LNCaP clone FGC (cell line): ENCODE results near the gene SYNPR.

ENCODE experiments used
- DNase-seq: peaks from one replicate; pipeline ENCODE4 v3.0.0-alpha.2; 2011; ENCODE audit warnings: low read depth
- H3K4me3 ChIP-seq: 2 replicates; pipeline ENCODE4 v1.5.1; 2011; ENCODE audit warnings: mild to moderate bottlenecking, low read depth, low read length, control low read depth
- CTCF ChIP-seq: IDR thresholded peaks from 2 replicates; pipeline ENCODE4 v1.5.1; 2012; ENCODE audit warnings: mild to moderate bottlenecking; ENCODE audit not compliant: control insufficient read depth, insufficient read depth; ENCODE audit errors: extremely low read depth

SYNPR gene

GRCh38 chr3:63652066-63652725, 374.1 kb downstream of the SYNPR start, which contains the start of gene SNTN:
TSS of gene SNTN (plus strand) at chr3:63652675. CDS start at chr3:63652688, 13 bp downstream.
- no peak for TF ChIP-seq CTCF

GRCh38 chr3:63654211-63654610, 376.1 kb downstream of the SYNPR start:
- DNase-seq, result no peak

More at GRCh38 chr3:63652066-63652725, 374.1 kb downstream of the SYNPR start, which contains the start of gene SNTN:
- DNase-seq, result no peak
- no peak within 1 kb of the TSS for H3K4me3 ChIP-seq

GRCh38 chr3:63654931-63655330, 376.8 kb downstream of the SYNPR start:
- DNase-seq, result no peak
- no peak for TF ChIP-seq CTCF

More at GRCh38 chr3:63654211-63654610, 376.1 kb downstream of the SYNPR start:
- no peak overlapping the region for H3K4me3 ChIP-seq
- no peak for TF ChIP-seq CTCF

GRCh38 chr3:63655519-63655918, 377.4 kb downstream of the SYNPR start:
- DNase-seq, result no peak
- no peak overlapping the region for H3K4me3 ChIP-seq
- no peak for TF ChIP-seq CTCF

More at GRCh38 chr3:63654931-63655330, 376.8 kb downstream of the SYNPR start:
- no peak overlapping the region for H3K4me3 ChIP-seq

GRCh38 chr3:63656786-63657185, 378.7 kb downstream of the SYNPR start:
- no peak for DNase-seq
- H3K4me3 ChIP-seq, result no peak overlapping the region
- TF ChIP-seq CTCF, result no peak

GRCh38 chr3:63661242-63661641, 383.1 kb downstream of the SYNPR start:
- no peak for DNase-seq
- no peak for TF ChIP-seq CTCF

GRCh38 chr3:63662011-63662410, 383.9 kb downstream of the SYNPR start:
- no peak for TF ChIP-seq CTCF
- DNase-seq, result no peak
- H3K4me3 ChIP-seq, result no peak overlapping the region

More at GRCh38 chr3:63661242-63661641, 383.1 kb downstream of the SYNPR start:
- H3K4me3 ChIP-seq, result no peak overlapping the region
